Mammary epithelial cell (primary cell): Measurements from ENCODE around the gene VMAC.

Experiments
- EZH2 ChIP-seq: IDR thresholded peaks from 2 replicates; pipeline ENCODE4 v1.6.1; 2012; ENCODE audit warnings: low read length, inconsistent platforms, borderline replicate concordance
- TF ChIP-seq, protein P1 (sequence below), 2 donors: IDR thresholded peaks in 1 of 2; conservative IDR thresholded peaks in 1 of 2; 2 replicates each; pipeline ENCODE4 v1.5.1; 2011 to 2012; ENCODE audit warnings: inconsistent platforms in 2 of 2, low read length in 2 of 2, mild to moderate bottlenecking in 2 of 2, control low read depth in 1 of 2, low read depth in 1 of 2; ENCODE audit not compliant: insufficient read depth in 1 of 2; ENCODE audit errors: extremely low read depth in 1 of 2

DNA sequence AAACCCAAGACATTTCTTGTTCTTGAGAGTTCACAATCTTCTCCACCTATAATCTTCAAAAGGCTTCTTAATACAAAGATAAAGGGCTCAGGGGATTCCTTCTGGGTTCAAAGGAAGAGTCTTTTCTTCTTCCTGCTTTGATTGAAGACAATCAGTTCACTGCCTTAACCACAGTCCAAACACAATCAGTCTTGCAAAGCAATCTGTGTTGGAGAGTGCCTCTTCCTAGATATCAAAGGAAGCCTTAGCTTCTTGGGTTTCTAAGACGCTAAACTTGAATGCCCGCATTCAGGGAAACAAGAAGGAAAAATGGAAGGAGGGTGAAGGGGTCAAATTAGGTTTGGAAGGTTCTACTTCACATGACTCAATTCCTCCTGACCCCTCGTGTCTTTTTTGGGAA is 46.1 kb downstream of the VMAC start:
- TF ChIP-seq, protein P1, sequence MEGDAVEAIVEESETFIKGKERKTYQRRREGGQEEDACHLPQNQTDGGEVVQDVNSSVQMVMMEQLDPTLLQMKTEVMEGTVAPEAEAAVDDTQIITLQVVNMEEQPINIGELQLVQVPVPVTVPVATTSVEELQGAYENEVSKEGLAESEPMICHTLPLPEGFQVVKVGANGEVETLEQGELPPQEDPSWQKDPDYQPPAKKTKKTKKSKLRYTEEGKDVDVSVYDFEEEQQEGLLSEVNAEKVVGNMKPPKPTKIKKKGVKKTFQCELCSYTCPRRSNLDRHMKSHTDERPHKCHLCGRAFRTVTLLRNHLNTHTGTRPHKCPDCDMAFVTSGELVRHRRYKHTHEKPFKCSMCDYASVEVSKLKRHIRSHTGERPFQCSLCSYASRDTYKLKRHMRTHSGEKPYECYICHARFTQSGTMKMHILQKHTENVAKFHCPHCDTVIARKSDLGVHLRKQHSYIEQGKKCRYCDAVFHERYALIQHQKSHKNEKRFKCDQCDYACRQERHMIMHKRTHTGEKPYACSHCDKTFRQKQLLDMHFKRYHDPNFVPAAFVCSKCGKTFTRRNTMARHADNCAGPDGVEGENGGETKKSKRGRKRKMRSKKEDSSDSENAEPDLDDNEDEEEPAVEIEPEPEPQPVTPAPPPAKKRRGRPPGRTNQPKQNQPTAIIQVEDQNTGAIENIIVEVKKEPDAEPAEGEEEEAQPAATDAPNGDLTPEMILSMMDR (conservative IDR thresholded peaks at IDR 0.05 in 1 of 2, IDR thresholded peaks at IDR 0.05 in 1 of 2; ENCODE audit: extremely low read depth in 1 of 2, insufficient read depth in 1 of 2, low read depth in 1 of 2, low read length in 2 of 2) = no peak
- no peak for TF ChIP-seq EZH2
